ENCODE data around the gene PCDHGC5.

PCDHGC5 gene

DNA sequence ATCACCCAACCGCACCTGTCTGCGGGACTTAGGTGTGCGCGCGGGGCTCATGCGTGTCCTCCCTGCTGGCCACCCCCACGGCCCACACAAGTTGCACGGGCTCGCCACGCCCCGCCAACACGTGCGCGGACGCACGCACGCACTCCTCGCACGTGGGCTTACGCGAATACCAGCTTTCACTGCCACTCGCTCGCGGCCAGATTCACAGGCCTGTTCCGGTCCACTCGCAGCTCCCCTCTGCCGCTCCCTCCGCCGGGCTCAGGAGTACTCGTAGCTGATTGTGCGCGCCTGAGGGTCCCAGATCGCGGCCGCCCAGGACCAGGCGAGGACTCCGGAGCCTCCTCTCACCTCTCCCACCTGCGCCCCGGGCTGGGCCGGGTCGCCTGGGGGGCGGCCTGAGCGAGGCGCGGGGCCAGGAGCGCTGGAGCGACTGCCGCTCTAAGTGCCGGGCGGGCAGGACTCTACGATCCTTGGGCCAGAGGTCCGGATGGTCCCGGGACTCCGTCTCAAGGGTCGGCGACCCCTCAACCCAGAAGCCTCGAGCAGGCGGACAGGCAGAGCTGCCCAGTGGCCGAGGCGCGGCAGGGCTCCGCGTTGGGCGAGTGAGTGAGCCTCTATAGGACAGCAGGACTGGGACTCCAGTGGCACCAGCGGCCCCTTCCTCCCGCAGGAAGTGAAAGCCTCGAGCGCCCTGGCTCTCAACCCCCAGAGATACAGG lies 3.4 kb downstream of the PCDHGC5 start:
- TF ChIP-seq POLR2AphosphoS5 (IDR thresholded peaks at IDR 0.05; ENCODE audit: low read depth, low read length) = no peak
- TF ChIP-seq, protein P1, sequence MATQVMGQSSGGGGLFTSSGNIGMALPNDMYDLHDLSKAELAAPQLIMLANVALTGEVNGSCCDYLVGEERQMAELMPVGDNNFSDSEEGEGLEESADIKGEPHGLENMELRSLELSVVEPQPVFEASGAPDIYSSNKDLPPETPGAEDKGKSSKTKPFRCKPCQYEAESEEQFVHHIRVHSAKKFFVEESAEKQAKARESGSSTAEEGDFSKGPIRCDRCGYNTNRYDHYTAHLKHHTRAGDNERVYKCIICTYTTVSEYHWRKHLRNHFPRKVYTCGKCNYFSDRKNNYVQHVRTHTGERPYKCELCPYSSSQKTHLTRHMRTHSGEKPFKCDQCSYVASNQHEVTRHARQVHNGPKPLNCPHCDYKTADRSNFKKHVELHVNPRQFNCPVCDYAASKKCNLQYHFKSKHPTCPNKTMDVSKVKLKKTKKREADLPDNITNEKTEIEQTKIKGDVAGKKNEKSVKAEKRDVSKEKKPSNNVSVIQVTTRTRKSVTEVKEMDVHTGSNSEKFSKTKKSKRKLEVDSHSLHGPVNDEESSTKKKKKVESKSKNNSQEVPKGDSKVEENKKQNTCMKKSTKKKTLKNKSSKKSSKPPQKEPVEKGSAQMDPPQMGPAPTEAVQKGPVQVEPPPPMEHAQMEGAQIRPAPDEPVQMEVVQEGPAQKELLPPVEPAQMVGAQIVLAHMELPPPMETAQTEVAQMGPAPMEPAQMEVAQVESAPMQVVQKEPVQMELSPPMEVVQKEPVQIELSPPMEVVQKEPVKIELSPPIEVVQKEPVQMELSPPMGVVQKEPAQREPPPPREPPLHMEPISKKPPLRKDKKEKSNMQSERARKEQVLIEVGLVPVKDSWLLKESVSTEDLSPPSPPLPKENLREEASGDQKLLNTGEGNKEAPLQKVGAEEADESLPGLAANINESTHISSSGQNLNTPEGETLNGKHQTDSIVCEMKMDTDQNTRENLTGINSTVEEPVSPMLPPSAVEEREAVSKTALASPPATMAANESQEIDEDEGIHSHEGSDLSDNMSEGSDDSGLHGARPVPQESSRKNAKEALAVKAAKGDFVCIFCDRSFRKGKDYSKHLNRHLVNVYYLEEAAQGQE (IDR thresholded peaks at IDR 0.05; ENCODE audit: insufficient read depth in 1 of 2, low read depth in 2 of 2, low read length in 2 of 2) = no peak
- TF ChIP-seq SIN3A (IDR thresholded peaks at IDR 0.05; ENCODE audit: borderline replicate concordance, insufficient read depth, low read length) = no peak
- TF ChIP-seq TAF1 (IDR thresholded peaks at IDR 0.05; ENCODE audit: borderline replicate concordance, insufficient read depth, low read length) = no peak
- TF ChIP-seq FOXP2 (optimal IDR thresholded peaks at IDR 0.05; ENCODE audit: borderline replicate concordance, extremely low read depth, extremely low read length, insufficient read depth) = no peak

DNA sequence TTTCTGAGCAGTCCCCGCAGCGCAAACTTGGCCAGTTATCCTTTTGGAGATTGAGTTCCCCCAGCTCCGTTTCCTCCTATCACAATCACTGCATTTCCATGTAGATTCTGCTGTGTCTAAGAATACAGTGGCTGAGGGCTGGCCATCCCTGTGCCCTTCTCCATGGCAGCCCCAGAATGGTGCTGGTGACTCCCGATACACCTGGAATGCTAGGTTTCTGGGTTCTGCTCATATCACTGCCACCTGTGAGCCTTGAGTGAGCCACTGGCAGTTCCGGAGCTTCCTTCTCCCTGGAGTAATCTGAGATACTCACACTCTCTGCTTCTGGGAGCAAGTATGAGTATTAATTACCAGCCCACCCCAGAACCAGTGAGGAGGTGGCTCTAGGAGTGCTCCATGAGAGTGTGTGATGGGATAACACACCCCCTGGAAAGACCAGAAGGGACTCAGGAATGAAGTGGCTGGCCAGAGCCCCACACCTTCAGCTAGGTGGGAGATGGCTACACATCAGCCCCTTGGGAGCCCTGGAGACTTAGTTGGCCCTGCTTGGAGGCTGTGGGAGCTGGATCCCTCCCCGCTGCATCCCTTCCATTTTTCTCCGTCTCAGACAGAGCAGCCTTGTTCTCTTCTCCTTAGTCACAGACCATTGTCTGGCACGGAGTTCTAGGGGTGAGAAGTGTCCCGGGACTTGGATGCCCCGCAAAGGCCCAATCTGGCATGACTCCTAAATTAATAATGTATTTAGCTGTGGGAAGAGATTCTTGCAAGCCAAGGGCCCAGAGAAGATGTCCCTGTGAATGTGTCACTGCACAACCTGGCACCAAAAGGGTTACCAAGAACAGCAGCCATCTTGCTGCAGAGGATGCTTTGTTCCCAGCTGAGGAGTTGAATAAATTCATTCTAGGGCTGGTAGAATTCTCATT lies 4.9 kb downstream of the PCDHGC5 start:
- TF ChIP-seq SIN3A (IDR thresholded peaks at IDR 0.05; ENCODE audit: borderline replicate concordance, insufficient read depth, low read length) (no peak), POLR2AphosphoS5 (IDR thresholded peaks at IDR 0.05; ENCODE audit: low read depth, low read length) (no peak), FOXP2 (optimal IDR thresholded peaks at IDR 0.05; ENCODE audit: borderline replicate concordance, extremely low read depth, extremely low read length, insufficient read depth) (no peak), TAF1 (IDR thresholded peaks at IDR 0.05; ENCODE audit: borderline replicate concordance, insufficient read depth, low read length) (no peak)
- TF ChIP-seq, protein P1 (IDR thresholded peaks at IDR 0.05; ENCODE audit: insufficient read depth in 1 of 2, low read depth in 2 of 2, low read length in 2 of 2) = no peak

DNA sequence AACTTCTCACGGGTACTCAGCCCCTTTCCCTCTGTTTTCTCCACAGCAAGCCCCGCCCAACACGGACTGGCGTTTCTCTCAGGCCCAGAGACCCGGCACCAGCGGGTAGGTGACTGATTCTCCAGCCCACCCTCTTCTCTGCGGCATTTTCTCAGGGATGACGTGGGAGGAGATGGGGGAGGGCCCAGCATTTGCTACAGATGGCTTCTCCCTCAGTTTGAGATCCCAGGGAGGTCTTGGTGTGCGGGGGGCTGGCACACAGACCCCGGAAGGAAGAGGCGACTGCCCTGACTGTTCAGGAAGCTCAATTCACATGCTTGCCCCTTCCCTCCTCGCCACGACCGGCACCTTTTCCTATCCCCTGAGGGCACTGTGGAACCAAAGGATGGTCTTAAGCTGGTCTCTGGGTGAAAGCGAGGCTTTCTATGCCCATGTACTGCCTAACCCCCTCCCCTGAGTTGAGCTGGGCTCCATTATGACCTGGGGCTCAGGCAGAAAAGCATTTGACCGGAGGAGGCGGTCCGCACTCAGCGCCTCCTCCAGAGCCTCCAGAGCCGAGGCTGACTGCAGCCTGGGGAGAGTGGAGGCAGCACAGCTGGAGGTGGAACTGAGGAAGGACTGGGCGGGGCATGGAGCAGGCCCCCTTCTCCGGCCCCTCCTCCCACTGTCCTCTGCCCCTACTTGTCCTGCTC lies 6.0 kb downstream of the PCDHGC5 start:
- no peak for TF ChIP-seq SIN3A (IDR thresholded peaks at IDR 0.05; ENCODE audit: borderline replicate concordance, insufficient read depth, low read length)
- TF ChIP-seq TAF1 (IDR thresholded peaks at IDR 0.05; ENCODE audit: borderline replicate concordance, insufficient read depth, low read length) = no peak
- no peak for TF ChIP-seq FOXP2 (optimal IDR thresholded peaks at IDR 0.05; ENCODE audit: borderline replicate concordance, extremely low read depth, extremely low read length, insufficient read depth)
- TF ChIP-seq, protein P1 (IDR thresholded peaks at IDR 0.05; ENCODE audit: insufficient read depth in 1 of 2, low read depth in 2 of 2, low read length in 2 of 2) = no peak
- no peak for TF ChIP-seq POLR2AphosphoS5 (IDR thresholded peaks at IDR 0.05; ENCODE audit: low read depth, low read length)

DNA sequence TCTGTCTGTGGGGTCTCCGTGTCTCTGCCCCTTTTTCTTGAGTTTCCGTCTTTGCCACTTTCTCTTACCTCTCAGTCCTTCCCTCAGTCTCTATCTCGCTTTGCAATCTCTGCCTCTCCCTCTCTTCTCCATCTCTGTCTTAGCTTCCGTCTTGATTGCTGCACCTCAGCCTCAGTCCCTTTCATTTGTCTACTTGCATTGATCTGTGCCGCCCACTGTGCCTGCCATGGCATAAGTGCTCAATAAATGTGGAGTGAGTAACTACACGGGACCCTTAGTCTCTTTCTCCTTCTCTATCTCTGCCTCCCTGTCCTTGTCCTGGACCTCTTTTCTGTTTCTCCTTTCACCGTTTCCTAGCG lies 6.6 kb downstream of the PCDHGC5 start:
- TF ChIP-seq FOXP2 (optimal IDR thresholded peaks at IDR 0.05; ENCODE audit: borderline replicate concordance, extremely low read depth, extremely low read length, insufficient read depth) (no peak), TAF1 (IDR thresholded peaks at IDR 0.05; ENCODE audit: borderline replicate concordance, insufficient read depth, low read length) (no peak), SIN3A (IDR thresholded peaks at IDR 0.05; ENCODE audit: borderline replicate concordance, insufficient read depth, low read length) (no peak), POLR2AphosphoS5 (IDR thresholded peaks at IDR 0.05; ENCODE audit: low read depth, low read length) (no peak)
- TF ChIP-seq, protein P1 (IDR thresholded peaks at IDR 0.05; ENCODE audit: insufficient read depth in 1 of 2, low read depth in 2 of 2, low read length in 2 of 2) = no peak
